DMS114 treated with DMSO at 0.1 percent for 48 hours (cell line): ENCODE measurements around the gene BRINP1.
"Not testable (repeated sequence)": the region's sequence is repeated elsewhere in the genome, so short reads cannot be mapped to it uniquely, and the experiment has no call there.

ENCODE experiments used
- DNase-seq: peaks from one replicate; lab custom pipeline; 2025; ENCODE audit not compliant: unreplicated experiment; lab: John Stamatoyannopoulos, UW

The BRINP1 gene

DNA sequence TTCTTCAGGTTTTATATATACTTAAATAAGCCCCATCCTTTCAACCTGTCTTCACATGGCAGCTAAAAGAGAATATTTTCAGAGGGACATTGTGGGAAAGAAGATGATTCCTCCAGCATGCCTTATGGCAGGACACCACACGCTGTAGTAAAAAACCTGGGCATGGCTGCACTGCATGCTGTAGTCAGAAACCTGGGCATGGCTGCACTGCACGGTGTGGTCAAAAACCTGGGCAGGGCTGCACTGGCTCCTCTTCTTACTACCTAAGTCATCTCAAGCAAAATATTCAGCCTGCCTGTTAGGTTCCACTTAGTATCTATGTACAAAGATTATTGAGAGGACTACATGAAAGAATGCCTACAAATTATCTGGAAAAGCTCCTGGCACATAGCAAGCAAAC, 153.6 kb downstream of the BRINP1 start:
- DNase-seq = no peak

DNA sequence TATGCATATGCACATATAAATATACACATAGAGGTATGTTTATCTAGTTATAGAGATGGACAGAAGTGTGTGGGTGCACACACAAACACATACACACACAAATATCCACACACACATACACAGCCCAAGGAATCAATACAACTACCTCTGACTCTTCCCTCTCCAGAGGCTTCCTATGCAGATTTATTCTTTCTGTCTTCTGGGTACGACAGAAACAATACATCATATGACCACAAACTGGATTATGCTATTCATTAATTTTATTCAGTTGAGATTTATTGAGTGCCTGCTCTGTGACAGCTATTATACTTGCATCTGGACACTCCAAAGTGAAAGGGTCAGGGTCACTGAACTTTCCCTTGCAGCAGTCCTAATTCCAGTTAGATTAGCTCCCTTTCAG, 155.8 kb downstream of the BRINP1 start:
- no peak for DNase-seq

DNA sequence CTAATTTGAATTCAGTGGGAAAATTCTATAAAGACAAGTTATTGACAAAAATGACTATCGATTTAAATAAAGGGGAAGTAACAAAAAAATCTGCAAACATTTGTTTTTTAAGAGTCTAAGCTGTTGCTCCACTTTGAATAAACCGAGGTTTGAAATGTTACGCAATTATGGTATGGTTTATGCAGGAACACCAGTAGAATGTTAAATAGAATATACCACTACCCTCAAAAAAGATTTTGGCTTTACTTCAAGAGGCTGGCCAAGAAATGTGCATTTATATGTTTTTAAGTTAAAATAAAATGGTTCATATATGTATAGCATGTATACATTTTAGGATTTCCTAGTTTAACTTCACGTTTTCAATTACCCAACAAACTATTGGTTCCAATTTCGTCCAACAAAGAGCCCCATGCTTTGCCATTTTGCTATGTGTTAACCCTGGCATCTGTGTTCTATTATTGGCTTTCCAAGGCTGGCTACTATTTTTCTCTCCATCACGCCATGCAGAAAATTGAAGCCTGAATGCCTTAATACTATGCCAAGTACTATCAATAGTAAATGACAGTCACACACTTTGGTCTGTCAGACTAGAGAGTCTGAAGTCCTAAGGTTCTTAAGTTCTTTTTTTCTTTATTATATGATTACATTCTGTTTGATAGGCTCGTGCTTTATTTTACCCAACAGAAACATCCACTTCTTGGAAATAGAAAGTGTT, 171.2 kb downstream of the BRINP1 start:
- no peak for DNase-seq

DNA sequence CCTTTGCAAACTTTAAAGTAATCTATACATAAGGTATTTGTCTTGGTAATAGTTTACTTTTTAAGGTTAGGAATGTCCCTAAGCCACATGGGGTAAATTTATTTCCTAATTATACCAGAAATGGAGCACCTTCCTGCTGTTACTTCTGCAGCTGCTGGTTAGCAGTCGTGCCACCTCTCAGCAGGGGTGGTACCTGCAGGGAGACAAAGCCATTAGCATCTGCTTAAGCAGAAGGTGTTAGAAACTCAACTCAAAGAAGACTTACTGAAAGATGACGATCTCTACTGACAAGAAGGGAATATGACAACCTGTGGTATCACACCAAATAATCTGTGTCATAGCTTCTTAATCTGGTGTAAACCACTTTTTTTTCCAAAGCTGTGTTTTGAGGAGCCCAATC, 173.7 kb downstream of the BRINP1 start:
- DNase-seq = no peak

DNA sequence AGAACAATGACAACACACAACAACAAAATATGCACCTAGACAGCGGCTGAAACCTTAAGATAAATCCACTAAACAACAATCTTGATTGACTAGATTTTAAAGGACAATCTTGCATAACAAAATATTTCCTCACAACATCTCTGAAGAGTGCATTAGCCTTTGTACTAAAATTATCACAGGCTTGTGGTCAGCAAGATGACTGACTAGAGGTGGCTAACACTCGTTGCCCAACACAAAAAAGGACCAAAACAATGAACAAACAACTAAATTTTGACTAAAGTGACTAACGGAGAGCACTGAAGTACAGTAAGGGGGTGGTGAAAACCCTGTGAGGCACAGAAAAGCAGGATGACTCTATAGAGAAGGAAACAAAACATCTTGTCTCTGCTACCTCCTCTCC, 183.9 kb downstream of the BRINP1 start:
- DNase-seq = no peak

DNA sequence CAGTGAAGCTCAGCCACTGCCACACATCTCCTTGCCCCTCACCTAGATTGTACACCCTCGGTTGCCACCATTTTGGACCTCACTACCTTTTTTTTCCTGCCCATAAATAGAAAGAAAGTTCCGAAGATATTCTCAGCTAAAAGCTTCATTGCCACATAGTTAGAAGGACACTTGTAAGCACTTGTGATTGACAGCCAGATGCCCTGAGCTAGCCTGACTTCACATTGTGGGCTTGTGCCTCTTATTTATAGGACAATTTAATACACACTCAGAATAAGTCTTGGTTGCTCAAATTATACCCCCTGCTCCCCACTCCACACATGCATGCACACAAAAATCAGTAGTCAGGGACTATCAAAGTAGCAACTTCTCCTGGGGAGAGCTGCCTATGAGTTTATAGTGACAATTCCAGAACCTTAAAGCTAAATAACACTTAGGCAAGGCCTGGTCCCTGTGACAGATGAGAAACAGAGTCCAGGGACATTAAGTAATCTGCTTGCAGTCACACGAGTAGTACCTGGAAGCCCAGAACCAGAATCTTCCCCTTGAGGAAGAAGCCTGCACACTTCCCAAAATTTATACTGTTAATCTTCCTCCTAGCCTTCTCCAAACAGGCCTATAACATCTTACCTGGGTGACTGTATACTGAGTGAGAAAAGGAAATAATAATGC, 184.8 kb downstream of the BRINP1 start:
- no peak for DNase-seq

DNA sequence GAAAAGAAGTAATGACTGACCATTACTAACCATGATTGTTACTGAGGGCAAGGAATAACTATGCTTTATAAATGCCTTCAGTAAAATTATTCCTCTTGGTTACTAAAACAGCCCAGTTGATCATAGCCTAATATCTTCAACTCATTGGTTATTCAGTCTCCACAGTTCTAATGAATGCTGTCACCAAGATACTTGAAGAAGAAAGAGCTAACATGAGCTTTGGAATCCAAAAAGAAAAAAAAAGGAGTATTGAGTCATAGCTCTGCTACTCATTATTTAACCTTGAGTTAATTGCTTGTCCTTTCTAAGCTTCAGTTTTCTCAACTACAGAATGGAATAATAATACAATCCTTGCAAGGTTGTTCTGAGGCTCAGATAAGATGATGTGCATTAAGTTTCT, 187.7 kb downstream of the BRINP1 start:
- no peak for DNase-seq

DNA sequence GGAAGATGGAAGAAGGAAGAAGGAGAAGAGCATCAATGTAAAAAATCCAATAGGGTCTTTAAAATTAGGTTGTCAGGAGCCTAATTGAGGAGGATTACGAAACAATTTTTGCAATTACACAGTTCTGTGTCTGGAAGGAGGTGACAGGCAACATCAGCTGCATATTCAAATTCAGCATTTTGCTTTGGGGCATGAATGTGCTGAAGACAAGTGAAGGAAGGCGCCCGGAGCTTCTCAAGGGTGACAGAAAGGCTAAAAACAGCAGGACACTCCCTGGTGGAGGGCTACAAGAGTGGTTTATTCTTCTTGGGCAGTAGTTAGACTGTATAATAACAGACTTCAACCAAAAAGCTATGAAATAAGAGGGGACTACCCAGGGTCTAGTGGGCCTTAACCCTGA, 188.3 kb downstream of the BRINP1 start:
- DNase-seq = no peak

DNA sequence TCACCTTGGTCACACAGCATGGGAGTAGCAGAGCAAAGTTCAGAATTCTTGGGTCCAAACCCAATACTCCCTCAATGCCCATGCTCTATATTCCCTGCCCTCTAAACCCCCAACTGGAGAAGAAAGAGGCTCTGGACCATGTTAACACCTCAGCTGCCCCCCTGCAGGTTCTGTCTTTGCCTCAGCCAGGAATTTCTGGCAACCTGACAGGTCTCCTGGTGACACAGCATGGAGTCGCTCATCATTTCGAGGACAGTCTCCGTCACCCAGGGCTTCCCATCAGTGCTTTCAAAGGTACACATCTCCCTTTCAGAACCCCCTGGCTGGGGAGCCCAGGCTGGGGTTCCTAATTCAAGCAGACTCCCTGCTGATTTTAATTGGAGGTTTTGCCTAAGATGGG, 189.5 kb downstream of the BRINP1 start:
- no peak for DNase-seq

DNA sequence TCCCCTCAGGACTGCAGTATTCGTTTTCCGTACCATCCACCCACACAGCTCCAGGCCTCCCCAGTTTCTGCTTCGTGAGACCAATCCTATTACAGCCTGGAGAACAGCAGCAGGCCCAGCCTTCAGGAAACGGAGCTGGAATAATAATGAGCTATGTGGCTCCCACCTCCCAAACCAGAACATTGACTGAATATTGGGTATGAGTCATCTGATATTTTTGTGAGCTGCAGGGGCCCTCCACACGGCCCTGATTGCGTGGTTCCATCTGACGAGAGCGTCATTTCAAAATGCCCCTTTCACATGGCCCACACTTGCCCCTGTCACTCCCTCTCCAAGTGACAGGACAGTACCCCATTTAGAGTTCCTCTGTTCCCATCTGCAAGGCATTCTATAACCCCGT, 192.0 kb downstream of the BRINP1 start:
- no peak for DNase-seq

DNA sequence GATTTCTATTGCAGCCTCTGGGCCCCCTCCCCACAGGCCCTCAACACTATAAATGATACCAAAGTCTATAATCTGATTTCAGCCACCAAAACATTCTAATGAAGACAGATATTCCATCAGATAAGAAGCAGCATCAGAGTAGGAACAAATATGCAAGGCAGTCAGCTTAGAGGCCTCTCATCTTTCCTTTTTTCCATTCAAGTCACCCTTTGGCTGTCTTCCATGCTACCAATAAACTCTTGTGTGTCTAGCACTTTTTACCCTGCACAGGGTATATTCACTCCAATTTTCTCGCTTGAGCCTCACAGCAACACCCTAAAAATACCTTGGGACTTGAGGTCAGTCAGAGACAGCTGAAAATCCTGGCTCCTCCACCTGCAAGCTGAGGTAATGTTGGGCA, 193.7 kb downstream of the BRINP1 start:
- no peak for DNase-seq

DNA sequence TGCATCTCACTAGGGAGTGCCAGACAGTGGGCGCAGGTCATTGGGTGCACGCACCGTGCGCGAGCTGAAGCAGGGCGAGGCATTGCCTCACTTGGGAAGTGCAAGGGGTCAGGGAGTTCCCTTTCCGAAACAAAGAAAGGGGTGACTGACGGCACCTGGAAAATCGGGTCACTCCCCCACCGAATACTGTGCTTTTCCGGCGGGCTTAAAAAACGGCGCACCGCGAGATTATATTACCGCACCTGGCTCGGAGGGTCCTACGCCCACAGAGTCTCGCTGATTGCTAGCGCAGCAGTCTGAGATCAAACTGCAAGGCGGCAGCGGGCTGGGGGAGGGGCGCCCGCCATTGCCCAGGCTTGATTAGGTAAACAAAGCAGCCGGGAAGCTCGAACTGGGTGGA, 200.0 kb downstream of the BRINP1 start:
- DNase-seq = not testable (repeated sequence)

DNA sequence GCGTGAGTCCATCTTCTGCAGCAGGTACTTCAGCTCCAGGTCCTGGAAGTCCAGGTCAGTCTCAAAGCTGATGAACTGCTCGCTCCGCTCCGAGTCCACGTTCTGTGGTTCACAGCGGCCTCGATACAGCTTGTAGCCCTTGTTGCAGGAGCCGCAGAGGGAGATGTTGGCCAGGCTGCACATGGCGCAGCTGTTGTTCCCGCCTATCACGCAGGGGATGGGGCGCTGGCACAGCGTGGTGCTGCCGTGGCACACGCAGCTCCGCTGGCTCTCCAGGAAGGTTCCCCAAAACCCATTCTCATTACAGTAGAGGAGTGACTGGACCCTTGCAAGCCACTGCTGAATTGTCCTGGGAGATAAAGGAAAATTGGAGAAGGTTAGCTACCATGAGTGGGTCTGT, 201.4 kb downstream of the BRINP1 start:
- DNase-seq = no peak

DNA sequence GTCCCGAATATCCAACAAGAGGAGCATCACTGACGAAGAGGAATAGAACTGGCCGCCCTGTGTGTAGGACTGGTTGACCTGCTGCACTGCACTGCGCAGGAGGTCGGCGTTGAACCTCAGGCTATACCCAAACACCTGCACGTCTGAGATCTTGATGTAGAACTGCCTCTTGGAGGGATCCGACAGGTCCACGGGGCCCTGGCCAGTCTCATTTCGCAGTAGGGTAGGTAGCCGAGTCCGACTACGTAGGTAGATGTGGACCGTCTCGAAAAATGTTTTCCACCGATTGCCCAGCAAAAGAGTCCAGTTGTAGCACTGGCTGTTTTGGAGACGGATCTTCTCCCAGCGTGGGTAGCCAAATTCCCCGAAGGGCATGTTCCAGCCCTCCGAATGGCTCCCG, 202.0 kb downstream of the BRINP1 start:
- no peak for DNase-seq

DNA sequence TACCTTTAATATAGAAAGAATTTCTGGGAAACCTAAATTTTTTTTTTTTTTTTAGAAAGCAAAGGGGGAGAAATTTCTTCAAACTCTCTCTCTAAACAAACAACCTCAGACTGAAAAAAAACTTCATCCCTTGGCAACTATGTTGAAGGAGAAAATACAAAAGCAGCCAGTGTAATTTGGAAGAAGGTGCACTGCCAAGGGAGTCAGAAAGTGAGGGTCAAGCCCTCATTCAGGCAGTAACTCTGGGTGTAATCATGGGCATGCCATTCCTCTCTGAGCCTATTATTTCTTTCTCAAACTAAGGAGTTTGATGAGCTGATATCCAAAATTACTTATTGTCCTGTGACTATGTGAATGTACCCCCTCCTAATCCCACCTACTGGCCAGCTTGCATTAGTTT, 203.1 kb downstream of the BRINP1 start:
- DNase-seq = no peak

DNA sequence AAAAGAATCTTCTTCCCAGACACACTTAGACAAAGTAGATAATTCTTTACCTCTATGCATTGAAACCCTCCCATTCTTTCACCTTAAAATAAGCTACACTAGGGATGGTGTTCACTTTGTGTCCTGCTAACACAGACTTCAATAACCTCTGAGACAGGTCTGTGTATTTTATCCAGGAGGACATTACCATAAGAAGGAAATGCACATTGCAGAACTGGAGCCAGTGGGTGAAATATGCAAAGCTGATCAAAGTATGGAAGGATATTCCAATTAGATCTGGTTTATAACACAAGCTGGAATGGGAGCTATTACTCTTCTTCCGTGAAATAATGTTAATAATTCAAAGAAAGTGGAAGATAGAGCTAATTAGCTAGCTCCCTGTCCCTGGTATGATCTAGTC, 204.1 kb downstream of the BRINP1 start:
- no peak for DNase-seq

DNA sequence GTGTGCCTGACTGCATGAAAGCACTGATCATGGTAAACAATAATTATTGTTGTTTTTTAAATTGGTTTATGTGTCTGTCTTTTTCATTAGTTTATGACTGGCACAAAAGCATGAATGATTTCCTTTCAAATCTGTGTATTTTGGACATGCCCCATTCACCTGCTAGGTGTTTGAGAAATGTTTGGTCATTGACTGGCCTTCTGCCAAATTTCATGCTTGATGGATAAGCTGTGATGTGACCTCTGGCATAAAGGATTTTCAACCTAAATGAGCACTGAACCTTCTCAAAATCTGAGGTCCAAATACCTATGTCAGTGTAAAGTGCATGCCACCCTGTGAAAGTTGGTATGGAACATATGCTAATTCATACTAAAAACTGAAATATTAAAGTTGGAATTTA, 204.5 kb downstream of the BRINP1 start:
- DNase-seq = no peak

DNA sequence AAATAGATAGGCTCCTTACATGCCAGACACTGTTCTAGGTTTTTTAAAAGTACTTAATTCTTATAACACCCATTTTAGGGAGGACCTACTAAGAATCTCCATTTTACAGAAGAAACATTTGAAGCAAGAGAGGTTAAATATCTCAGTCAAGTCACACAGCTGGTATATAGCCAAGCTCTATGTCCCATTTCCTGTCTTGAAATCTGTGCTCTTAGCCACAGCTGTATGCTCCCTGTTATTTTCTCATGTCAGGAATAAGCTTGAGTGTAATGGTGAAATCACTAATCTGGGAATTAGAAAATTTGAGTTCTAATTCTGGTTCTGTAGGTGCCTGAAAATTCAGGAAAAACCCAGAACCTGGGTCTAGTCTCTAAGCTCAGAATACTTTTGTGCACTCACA, 208.7 kb downstream of the BRINP1 start:
- DNase-seq = no peak

DNA sequence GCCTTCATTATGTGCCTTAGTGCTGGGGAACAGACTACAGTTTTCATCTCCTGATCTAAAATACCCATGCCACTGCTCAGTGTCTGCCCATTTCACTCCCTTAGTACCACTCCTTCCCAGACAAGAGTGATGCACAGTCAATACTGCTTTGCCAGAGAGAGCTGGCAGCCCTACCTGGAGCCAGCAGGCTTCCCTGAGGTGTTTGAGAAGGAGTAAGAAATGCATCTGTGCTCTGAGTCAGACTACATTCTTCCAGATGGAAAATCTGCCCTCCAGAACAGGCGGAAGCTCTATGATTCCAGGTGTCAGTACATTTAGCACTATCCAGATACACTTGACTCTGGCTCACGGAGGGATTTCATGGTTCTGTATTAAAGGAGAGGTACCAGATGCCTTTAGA, 209.8 kb downstream of the BRINP1 start:
- DNase-seq = no peak

DNA sequence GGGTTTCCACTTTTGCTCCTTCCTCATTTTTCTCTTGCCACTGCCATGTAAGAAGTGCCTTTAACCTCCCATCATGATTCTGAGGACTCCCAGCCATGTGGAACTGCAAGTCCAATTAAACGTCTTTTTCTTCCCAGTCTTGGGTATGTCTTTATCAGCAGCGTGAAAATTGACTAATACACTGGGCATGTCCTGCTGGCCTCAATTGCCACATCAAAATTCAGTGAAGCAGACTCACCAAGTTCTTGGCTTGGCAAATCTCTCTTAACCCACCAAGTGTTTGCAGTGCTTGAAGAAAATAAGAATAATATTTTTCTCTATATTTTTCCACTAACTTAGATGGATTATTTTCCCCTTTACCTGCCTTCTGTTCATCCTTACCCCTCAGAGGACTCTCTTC, 212.0 kb downstream of the BRINP1 start:
- no peak for DNase-seq

DNA sequence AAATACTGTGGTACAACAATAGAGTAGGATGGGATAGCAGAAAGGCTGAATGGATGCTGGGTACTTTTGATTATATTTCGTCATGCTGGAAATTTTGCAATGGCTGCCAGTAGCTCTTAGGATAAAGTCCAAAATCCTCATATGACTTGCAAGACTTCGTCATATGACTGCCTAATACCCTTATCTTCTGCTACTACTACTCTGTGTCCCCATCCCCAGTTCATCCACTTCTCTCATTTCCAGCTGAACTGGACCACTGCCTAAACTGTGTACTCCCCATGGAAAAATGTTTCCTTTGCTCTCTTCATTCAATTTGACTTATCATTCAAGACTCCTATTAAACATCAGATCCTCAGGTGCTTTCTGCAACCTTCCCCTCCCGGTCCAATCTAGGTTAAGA, 212.9 kb downstream of the BRINP1 start:
- no peak for DNase-seq

DNA sequence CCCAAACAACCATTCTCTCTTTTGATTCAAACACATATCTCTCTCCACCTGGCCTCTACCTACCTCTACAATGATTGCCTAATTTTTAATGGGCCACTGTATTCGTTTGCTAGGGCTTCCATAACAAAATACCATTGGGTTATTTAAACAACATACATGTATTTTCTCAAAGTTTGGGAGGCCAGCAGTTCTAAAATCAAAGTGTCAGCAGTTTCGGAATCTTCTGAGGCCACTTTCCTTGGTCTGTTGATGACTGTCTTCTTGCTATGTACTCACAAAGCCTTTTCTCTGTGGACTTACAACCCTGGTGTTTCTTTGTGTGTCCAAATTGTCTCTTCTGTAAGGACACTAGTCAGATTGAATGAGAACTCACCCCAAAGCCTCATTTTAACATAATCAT, 214.7 kb downstream of the BRINP1 start:
- no peak for DNase-seq

DNA sequence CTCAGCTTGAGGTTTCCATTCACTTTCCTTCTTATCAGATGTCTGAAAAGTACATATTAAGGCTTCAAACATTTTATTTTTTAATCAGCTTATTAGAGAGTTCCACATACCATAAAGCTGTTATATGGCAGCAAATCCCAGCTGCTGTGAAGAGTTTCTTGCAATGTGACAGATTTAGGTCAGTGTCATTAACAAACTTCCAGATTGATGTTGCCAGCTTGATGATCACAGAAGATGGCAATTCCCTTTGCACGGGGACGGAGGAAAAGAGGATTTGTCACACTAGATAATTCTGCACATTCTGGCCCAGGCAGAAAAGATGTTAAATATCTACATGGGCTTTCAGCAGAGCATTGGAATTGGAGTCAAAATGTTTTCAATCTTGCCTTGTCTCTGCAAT, 215.8 kb downstream of the BRINP1 start:
- DNase-seq = no peak
